Germinal center (tissue), 1 donor: Measurements from ENCODE around the gene RXYLT1.
"Not testable (repeated sequence)": the region's sequence is repeated elsewhere in the genome, so short reads cannot be mapped to it uniquely, and the experiment has no call there.

Experiments
- DNase-seq: peaks from one replicate; pipeline ENCODE4 v3.0.0; 2012; ENCODE audit warnings: mixed read lengths, low spot score

RXYLT1 gene

GRCh38 chr12:63779498-63780481 is at the start of gene RXYLT1:
Gene RXYLT1, plus strand, starts transcription at chr12:63779909. Its CDS starts 52 bp downstream, at chr12:63779961.
- peak; percentile 92 for DNase-seq

- not testable (repeated sequence) for DNase-seq
Measured at GRCh38 chr12:63732779-63733178, 46.9 kb upstream of the RXYLT1 start.

- not testable (repeated sequence) for DNase-seq
Measured at GRCh38 chr12:63733585-63733984, 46.1 kb upstream of the RXYLT1 start.

GRCh38 chr12:63740551-63740950 is 39.2 kb upstream of the RXYLT1 start:
- DNase-seq, result not testable (repeated sequence)

GRCh38 chr12:63741431-63741830 is 38.3 kb upstream of the RXYLT1 start:
- DNase-seq, result not testable (repeated sequence)

GRCh38 chr12:63744110-63744509 is 35.6 kb upstream of the RXYLT1 start:
- not testable (repeated sequence) for DNase-seq

GRCh38 chr12:63746470-63746869 is 33.2 kb upstream of the RXYLT1 start:
- not testable (repeated sequence) for DNase-seq

- not testable (repeated sequence) for DNase-seq
Measured at GRCh38 chr12:63747136-63747535, 32.6 kb upstream of the RXYLT1 start.

GRCh38 chr12:63747553-63747952 is 32.2 kb upstream of the RXYLT1 start:
- DNase-seq, result no peak

- no peak for DNase-seq
Measured at GRCh38 chr12:63752283-63752682, 27.4 kb upstream of the RXYLT1 start.

GRCh38 chr12:63752841-63753240 is 26.9 kb upstream of the RXYLT1 start:
- DNase-seq, result no peak

- no peak for DNase-seq
Measured at GRCh38 chr12:63753743-63754142, 26.0 kb upstream of the RXYLT1 start.

- no peak for DNase-seq
Measured at GRCh38 chr12:63764481-63764880, 15.2 kb upstream of the RXYLT1 start.

GRCh38 chr12:63766498-63766897 is 13.2 kb upstream of the RXYLT1 start:
- no peak for DNase-seq

- no peak for DNase-seq
Measured at GRCh38 chr12:63770375-63770774, 9.3 kb upstream of the RXYLT1 start.

GRCh38 chr12:63777340-63777739 is 2.4 kb upstream of the RXYLT1 start:
- no peak for DNase-seq

GRCh38 chr12:63782466-63782865 is 2.8 kb downstream of the RXYLT1 start:
- DNase-seq, result no peak

GRCh38 chr12:63787306-63787705 is 7.6 kb downstream of the RXYLT1 start:
- DNase-seq, result no peak

- DNase-seq, result no peak
Measured at GRCh38 chr12:63790608-63790945, 10.9 kb downstream of the RXYLT1 start.

- no peak for DNase-seq
Measured at GRCh38 chr12:63792338-63792737, 12.6 kb downstream of the RXYLT1 start.

- DNase-seq, result no peak
Measured at GRCh38 chr12:63795032-63795687, 15.5 kb downstream of the RXYLT1 start.

- no peak for DNase-seq
Measured at GRCh38 chr12:63795944-63796343, 16.2 kb downstream of the RXYLT1 start.

GRCh38 chr12:63802012-63802608 is 22.4 kb downstream of the RXYLT1 start:
- peak; percentile 12 for DNase-seq
